Lung (tissue), 12 donors: Measurements from ENCODE around the gene ALK. TPM values are rescaled to one million over a fixed set of nuclear protein-coding genes. Genes with fewer than 3 reads are reported as not detected.
A peak's percentile ranks its signal among the peaks of the same experiment; 100 is the strongest.

Experiments used
- ATAC-seq: fragments of 200-7000 bp; cut with Tn5 transposase; one replicate; pipeline ENCODE4 v1.9.1; 2020; ENCODE audit warnings: moderate number of reproducible peaks; ENCODE audit not compliant: insufficient read depth, low FRiP score
- DNase-seq, 3 donors: peaks; one replicate each; pipeline ENCODE4 v3.0.0-alpha.2; 2013 to 2017
- H3K27ac ChIP-seq, 2 donors: one replicate each; pipeline ENCODE4 v1.5.1; 2013; ENCODE audit warnings: mild to moderate bottlenecking in 2 of 2, moderate library complexity in 2 of 2, control low read depth in 1 of 2, inconsistent platforms in 1 of 2, low read depth in 1 of 2, low read length in 1 of 2
- H3K27me3 ChIP-seq, 3 donors: one replicate each; pipeline ENCODE4 v1.5.1; 2013; ENCODE audit warnings: low read length in 2 of 3; ENCODE audit not compliant: control insufficient read depth in 3 of 3, insufficient read depth in 3 of 3
- H3K36me3 ChIP-seq, 4 donors: one replicate each; pipeline ENCODE4 v1.5.1; 2013; ENCODE audit warnings: low read length in 4 of 4, mild to moderate bottlenecking in 1 of 4, moderate library complexity in 1 of 4; ENCODE audit not compliant: control insufficient read depth in 4 of 4, insufficient read depth in 4 of 4
- H3K4me1 ChIP-seq, 5 donors: one replicate each; pipeline ENCODE4 v1.5.1; 2013; ENCODE audit warnings: low read length in 5 of 5, mild to moderate bottlenecking in 2 of 5, moderate library complexity in 1 of 5; ENCODE audit not compliant: control insufficient read depth in 5 of 5, insufficient read depth in 5 of 5
- H3K4me3 ChIP-seq: one replicate; pipeline ENCODE4 v1.5.1; 2013; ENCODE audit warnings: mild to moderate bottlenecking, control low read depth, moderate library complexity
- H3K9ac ChIP-seq, 2 donors: one replicate each; pipeline ENCODE4 v1.5.1; 2013; ENCODE audit warnings: low read length in 2 of 2, control low read depth in 1 of 2; ENCODE audit not compliant: insufficient read depth in 1 of 2
- H3K9me3 ChIP-seq, 4 donors: one replicate each; pipeline ENCODE4 v1.5.1; 2013; ENCODE audit warnings: low read length in 3 of 4, mild to moderate bottlenecking in 1 of 4, moderate library complexity in 1 of 4; ENCODE audit not compliant: control insufficient read depth in 4 of 4, insufficient read depth in 3 of 4
- CTCF ChIP-seq: IDR thresholded peaks from 2 replicates; pipeline ENCODE4 v1.5.1; 2012; ENCODE audit warnings: mild to moderate bottlenecking; ENCODE audit errors: control extremely low read depth, extremely low read depth
- WGBS, 2 donors: extraction: QIAGEN DNeasy Blood & Tissue Kit; methylation state at CpG; one replicate each; pipeline ENCODE4 v1.1.7; 2013; 5-methylcytosine and 5-hydroxymethylcytosine counted together
- polyA plus RNA-seq, 2 donors: library from polyadenylated mRNA; stranded (reverse); fragments of 200-250 nt; gene quantifications; one replicate each; pipeline ENCODE4 v1.2.1, GENCODE V29; 2013
- total RNA-seq, 2 donors: library from RNA; depleted of rRNA in 1 of 2; stranded (reverse); fragments of >200 nt in 1 of 2; gene quantifications; one replicate each; pipeline ENCODE4 v1.2.1, GENCODE V29; 2014 to 2021
- donor health status: control.
- donor health status: control.
- donor health status: Bipolar disorder and iron deficiency.
- donor health status: healthy.
- donor health status: DM: yes; HTN: yes; CAD: no.

ALK gene
- total and polyA plus RNA-seq, 4 donors = 0.09 to 0.25 (median 0.10) TPM; not detected in 1

GRCh38 chr2:29567906-29568520 is 353.4 kb downstream of the ALK start:
- no peak for DNase-seq
- Histone ChIP-seq H3K4me1 (no peaks in the 10 kb centered on the region), H3K27ac (no peak overlapping the region), H3K27me3 (no peaks in the 10 kb centered on the region), H3K36me3 (no peaks in the 10 kb centered on the region), H3K9me3 (peaks cover 0 to 2% (median 0%) of the 10 kb centered on the region in 4 donors), H3K9ac (no peak overlapping the region), H3K4me3 (no peak overlapping the region)
- ATAC-seq = no peak
- no peak for TF ChIP-seq CTCF
- WGBS, 2 donors = 57 to 77% methylated on average over 6 of the region's 6 CpGs

- ATAC-seq (no peak), DNase-seq (no peak)
- Histone ChIP-seq H3K9me3 (peaks cover 0 to 2% (median 0%) of the 10 kb centered on the region in 4 donors), H3K9ac (no peak overlapping the region), H3K27ac (no peak overlapping the region), H3K4me1 (no peaks in the 10 kb centered on the region), H3K27me3 (no peaks in the 10 kb centered on the region), H3K36me3 (no peaks in the 10 kb centered on the region), H3K4me3 (no peak overlapping the region)
- no peak for TF ChIP-seq CTCF
- WGBS, 2 donors = 90 to 93% methylated on average over 1 of the region's 1 CpG
These were observed 357.7 kb downstream of the ALK start for GRCh38 chr2:29563697-29564096.

- Histone ChIP-seq H3K27ac (no peak overlapping the region), H3K9me3 (peaks cover 0 to 2% (median 0%) of the 10 kb centered on the region in 4 donors), H3K4me1 (no peaks in the 10 kb centered on the region), H3K4me3 (no peak overlapping the region), H3K36me3 (no peaks in the 10 kb centered on the region), H3K9ac (no peak overlapping the region), H3K27me3 (no peaks in the 10 kb centered on the region)
- DNase-seq (peak in 1 of 3 donors; percentile 3), ATAC-seq (no peak)
- 84 to 91% methylated on average over 2 of the region's 2 CpGs for WGBS, 2 donors
- no peak for TF ChIP-seq CTCF
These were observed 358.5 kb downstream of the ALK start for GRCh38 chr2:29562896-29563295.

GRCh38 chr2:29562319-29562718 is 359.1 kb downstream of the ALK start:
- H3K4me1 ChIP-seq = no peaks in the 10 kb centered on the region
- no peaks in the 10 kb centered on the region for H3K36me3 ChIP-seq
- no peak overlapping the region for H3K4me3 ChIP-seq
- ATAC-seq (no peak), DNase-seq (no peak)
- no peak overlapping the region for H3K9ac ChIP-seq
- TF ChIP-seq CTCF = no peak
- H3K27ac ChIP-seq = no peak overlapping the region
- H3K9me3 ChIP-seq = peaks cover 0 to 2% (median 0%) of the 10 kb centered on the region in 4 donors
- H3K27me3 ChIP-seq = no peaks in the 10 kb centered on the region
